RCC 7860 (cell line): ENCODE results near the gene ANXA8L1.
"Not testable (repeated sequence)": the region's sequence is repeated elsewhere in the genome, so short reads cannot be mapped to it uniquely, and the experiment has no call there.

Experiments used
- DNase-seq: peaks from one replicate; pipeline ENCODE4 v3.0.0-alpha.2; 2015; ENCODE audit warnings: low spot score
- FAIRE-seq: peaks from 2 replicates; lab custom pipeline; 2012; peaks lifted over from hg19 to GRCh38; lab: Jason Lieb, UNC

ANXA8L1 gene

GRCh38 chr10:46375406-46375805 is at the start of gene ANXA8L1:
Gene ANXA8L1, plus strand, starts transcription at chr10:46375776. Its CDS starts 76 bp downstream, at chr10:46375852.
- DNase-seq, FAIRE-seq: not testable (repeated sequence)

GRCh38 chr10:46326066-46326465 is 49.5 kb upstream of the ANXA8L1 start:
- FAIRE-seq (no peak), DNase-seq (no peak)

GRCh38 chr10:46326971-46327370 is 48.6 kb upstream of the ANXA8L1 start:
- no peak for DNase-seq
- no peak for FAIRE-seq

GRCh38 chr10:46327685-46328084 is 47.9 kb upstream of the ANXA8L1 start:
- DNase-seq (no peak), FAIRE-seq (no peak)

- FAIRE-seq (no peak), DNase-seq (no peak)
These were observed 46.5 kb upstream of the ANXA8L1 start for GRCh38 chr10:46328853-46329689.

GRCh38 chr10:46329690-46330016 is 45.9 kb upstream of the ANXA8L1 start:
- no peak for DNase-seq
- no peak for FAIRE-seq

- DNase-seq (no peak), FAIRE-seq (no peak)
These were observed 44.7 kb upstream of the ANXA8L1 start for GRCh38 chr10:46330894-46331293.

GRCh38 chr10:46365484-46365883 is 10.1 kb upstream of the ANXA8L1 start:
- peak; percentile 3 for DNase-seq
- not testable (repeated sequence) for FAIRE-seq

GRCh38 chr10:46367209-46367608 is 8.4 kb upstream of the ANXA8L1 start:
- not testable (repeated sequence) for FAIRE-seq, DNase-seq

GRCh38 chr10:46367666-46368240 is 7.8 kb upstream of the ANXA8L1 start:
- FAIRE-seq, DNase-seq: not testable (repeated sequence)

- FAIRE-seq, DNase-seq: not testable (repeated sequence)
These were observed 6.6 kb upstream of the ANXA8L1 start for GRCh38 chr10:46368956-46369355.

GRCh38 chr10:46374410-46374809 is 1.2 kb upstream of the ANXA8L1 start:
- not testable (repeated sequence) for DNase-seq, FAIRE-seq

GRCh38 chr10:46377022-46377421 is 1.4 kb downstream of the ANXA8L1 start:
- not testable (repeated sequence) for DNase-seq, FAIRE-seq

- not testable (repeated sequence) for DNase-seq, FAIRE-seq
These were observed 2.1 kb downstream of the ANXA8L1 start for GRCh38 chr10:46377651-46378050.

GRCh38 chr10:46378108-46378507 is 2.5 kb downstream of the ANXA8L1 start:
- not testable (repeated sequence) for FAIRE-seq, DNase-seq

- not testable (repeated sequence) for FAIRE-seq, DNase-seq
These were observed 3.8 kb downstream of the ANXA8L1 start for GRCh38 chr10:46379233-46379848.

GRCh38 chr10:46385858-46386257 is 10.3 kb downstream of the ANXA8L1 start:
- DNase-seq, FAIRE-seq: not testable (repeated sequence)

GRCh38 chr10:46386694-46387093 is 11.1 kb downstream of the ANXA8L1 start:
- not testable (repeated sequence) for DNase-seq, FAIRE-seq

GRCh38 chr10:46387309-46387902 is 11.8 kb downstream of the ANXA8L1 start:
- not testable (repeated sequence) for DNase-seq, FAIRE-seq

GRCh38 chr10:46391422-46391821 is 15.8 kb downstream of the ANXA8L1 start:
- DNase-seq, FAIRE-seq: not testable (repeated sequence)
